ENCODE measurements around the gene C22orf23. TPM values are rescaled to one million over a fixed set of nuclear protein-coding genes. Genes with fewer than 3 reads are reported as not detected.
"Not testable (repeated sequence)": the region's sequence is repeated elsewhere in the genome, so short reads cannot be mapped to it uniquely, and the experiment has no call there.

Gene C22orf23
- total RNA-seq, 4 donors from 2014 or later = 0.85 TPM; not detected in 3

DNA sequence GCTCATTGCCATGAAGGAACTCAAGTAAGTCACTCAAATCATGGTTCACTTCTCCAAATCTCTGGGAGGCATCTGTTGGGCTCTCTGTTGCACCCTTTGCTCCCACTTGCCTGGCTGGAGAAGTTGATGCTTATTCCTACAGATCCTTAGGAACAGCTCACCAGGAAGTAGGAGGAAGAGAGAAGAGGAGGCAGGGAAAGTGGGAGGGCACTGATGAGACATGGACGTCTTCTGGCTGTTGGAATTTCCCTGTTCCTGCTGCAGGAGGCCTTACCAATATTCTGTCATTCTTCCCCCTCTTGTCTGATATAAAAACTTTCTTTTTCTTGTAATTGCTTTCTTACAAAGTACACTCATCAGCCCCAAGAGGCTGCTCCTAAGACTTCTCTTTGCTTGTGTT lies 13.7 kb upstream of the C22orf23 start:
- DNase-seq = no peak
- no peaks in the 10 kb centered on the region for H3K9me3 ChIP-seq
- no peak overlapping the region for H3K4me3 ChIP-seq
- H3K36me3 ChIP-seq = peaks cover 0 to 46% (median 0%) of the 10 kb centered on the region in 3 donors
- TF ChIP-seq POLR2A (IDR thresholded peaks at IDR 0.05) = no peak
- TF ChIP-seq, protein P1, sequence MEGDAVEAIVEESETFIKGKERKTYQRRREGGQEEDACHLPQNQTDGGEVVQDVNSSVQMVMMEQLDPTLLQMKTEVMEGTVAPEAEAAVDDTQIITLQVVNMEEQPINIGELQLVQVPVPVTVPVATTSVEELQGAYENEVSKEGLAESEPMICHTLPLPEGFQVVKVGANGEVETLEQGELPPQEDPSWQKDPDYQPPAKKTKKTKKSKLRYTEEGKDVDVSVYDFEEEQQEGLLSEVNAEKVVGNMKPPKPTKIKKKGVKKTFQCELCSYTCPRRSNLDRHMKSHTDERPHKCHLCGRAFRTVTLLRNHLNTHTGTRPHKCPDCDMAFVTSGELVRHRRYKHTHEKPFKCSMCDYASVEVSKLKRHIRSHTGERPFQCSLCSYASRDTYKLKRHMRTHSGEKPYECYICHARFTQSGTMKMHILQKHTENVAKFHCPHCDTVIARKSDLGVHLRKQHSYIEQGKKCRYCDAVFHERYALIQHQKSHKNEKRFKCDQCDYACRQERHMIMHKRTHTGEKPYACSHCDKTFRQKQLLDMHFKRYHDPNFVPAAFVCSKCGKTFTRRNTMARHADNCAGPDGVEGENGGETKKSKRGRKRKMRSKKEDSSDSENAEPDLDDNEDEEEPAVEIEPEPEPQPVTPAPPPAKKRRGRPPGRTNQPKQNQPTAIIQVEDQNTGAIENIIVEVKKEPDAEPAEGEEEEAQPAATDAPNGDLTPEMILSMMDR (IDR thresholded peaks at IDR 0.05) = no peak
- H3K27me3 ChIP-seq = no peaks in the 10 kb centered on the region
- no peaks in the 10 kb centered on the region for H3K4me1 ChIP-seq
- H3K27ac ChIP-seq = no peak overlapping the region

DNA sequence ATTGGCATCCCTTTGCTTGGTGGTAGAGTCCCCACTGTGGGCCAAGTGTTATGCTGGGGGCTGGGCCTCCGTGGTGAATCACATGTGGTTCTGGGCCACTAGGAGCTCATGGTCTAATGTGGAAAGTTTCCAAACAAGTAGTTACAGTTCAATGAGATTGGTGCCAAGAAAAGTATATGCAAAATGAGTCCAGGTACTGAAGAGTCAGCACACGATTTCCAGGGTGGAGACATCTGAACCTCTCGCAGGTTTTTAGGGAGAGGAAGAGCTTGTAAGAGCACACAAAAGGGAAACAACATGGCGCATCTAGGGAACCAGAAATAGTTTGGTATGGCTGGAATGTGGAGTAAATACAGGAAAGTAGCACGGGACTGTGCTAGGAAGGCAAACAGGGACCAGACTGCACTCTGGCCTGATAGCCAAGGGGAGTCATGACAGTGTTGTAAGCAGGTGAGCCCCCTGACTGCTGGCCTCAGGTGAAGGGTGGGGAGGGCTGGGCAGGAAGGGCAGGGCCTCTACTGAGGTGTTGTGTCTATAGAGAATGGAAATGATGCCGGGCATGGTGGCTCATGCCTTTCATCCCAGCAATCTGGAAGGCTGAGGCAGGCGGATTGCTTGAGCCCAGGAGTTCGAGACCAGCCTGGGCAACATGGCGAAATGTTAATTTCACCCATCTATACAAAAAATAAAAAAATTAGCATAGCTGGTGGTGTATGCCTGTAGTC lies 12.7 kb upstream of the C22orf23 start:
- TF ChIP-seq, protein P1 (IDR thresholded peaks at IDR 0.05) = no peak
- TF ChIP-seq POLR2A (IDR thresholded peaks at IDR 0.05) = no peak
- H3K4me3 ChIP-seq = no peak overlapping the region
- H3K4me1 ChIP-seq = no peaks in the 10 kb centered on the region
- H3K27me3 ChIP-seq = no peaks in the 10 kb centered on the region
- H3K36me3 ChIP-seq = peaks cover 0 to 56% (median 0%) of the 10 kb centered on the region in 3 donors
- no peaks in the 10 kb centered on the region for H3K9me3 ChIP-seq
- no peak overlapping the region for H3K27ac ChIP-seq
- DNase-seq = no peak

DNA sequence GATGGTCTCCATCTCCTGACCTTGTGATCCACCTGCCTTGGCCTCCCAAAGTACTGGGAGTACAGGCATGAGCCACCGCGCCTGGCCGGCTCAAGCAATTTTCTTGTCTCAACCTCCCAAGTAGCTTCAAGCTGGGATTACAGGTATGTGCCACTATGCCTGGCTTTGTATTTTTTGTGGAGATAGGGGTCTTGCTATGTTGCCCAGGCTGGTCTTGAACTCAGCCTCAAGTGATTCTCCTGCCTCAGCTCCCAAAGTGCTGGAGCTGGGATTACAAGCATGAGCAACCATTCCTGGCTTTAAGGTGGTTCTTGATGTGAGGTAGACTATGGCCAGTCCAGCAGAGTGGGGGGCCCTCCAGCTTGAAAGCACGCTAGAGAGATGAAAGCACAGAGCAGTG lies 7.7 kb upstream of the C22orf23 start:
- Histone ChIP-seq H3K27ac (no peak overlapping the region), H3K4me3 (no peak overlapping the region), H3K4me1 (no peaks in the 10 kb centered on the region), H3K9me3 (no peaks in the 10 kb centered on the region), H3K36me3 (peaks cover 0 to 71% (median 0%) of the 10 kb centered on the region in 3 donors), H3K27me3 (no peaks in the 10 kb centered on the region)
- no peak for TF ChIP-seq POLR2A (IDR thresholded peaks at IDR 0.05)
- TF ChIP-seq, protein P1 (IDR thresholded peaks at IDR 0.05) = no peak
- DNase-seq = no peak

DNA sequence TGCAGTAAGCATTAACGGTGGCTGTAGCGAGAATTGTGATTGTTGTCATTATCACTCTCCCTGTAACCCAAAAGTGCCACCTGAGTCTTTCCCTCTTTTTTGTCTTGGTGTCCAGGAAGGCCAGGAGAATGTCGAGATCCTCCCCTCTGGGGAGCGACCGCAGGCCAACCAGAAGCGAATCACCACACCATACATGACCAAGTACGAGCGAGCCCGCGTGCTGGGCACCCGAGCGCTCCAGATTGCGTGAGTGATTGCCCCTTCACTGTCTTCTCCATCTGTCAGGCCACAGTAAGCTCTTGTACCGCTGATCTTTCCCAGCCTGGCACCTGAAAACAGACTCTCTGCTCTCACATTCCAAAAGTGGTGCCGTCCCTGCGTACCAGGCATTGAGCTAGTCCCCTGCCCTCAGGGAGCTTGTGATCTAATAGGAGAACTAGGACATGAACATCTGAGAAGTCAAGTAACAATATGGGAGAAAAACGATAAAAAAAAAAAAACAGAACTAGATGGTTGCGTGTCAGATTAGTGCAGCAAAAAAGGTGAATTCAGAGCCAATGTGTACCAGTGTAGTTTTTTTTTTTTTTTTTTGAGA lies 5.9 kb upstream of the C22orf23 start:
- TF ChIP-seq POLR2A (IDR thresholded peaks at IDR 0.05) = no peak
- TF ChIP-seq, protein P1 (IDR thresholded peaks at IDR 0.05) = no peak
- peaks cover 0 to 69% (median 0%) of the 10 kb centered on the region in 3 donors for H3K36me3 ChIP-seq
- no peaks in the 10 kb centered on the region for H3K27me3 ChIP-seq
- H3K9me3 ChIP-seq = no peaks in the 10 kb centered on the region
- DNase-seq = no peak
- H3K4me1 ChIP-seq = peaks cover 0 to 10% (median 4%) of the 10 kb centered on the region in 4 donors
- no peak overlapping the region for H3K4me3 ChIP-seq
- no peak overlapping the region for H3K27ac ChIP-seq

DNA sequence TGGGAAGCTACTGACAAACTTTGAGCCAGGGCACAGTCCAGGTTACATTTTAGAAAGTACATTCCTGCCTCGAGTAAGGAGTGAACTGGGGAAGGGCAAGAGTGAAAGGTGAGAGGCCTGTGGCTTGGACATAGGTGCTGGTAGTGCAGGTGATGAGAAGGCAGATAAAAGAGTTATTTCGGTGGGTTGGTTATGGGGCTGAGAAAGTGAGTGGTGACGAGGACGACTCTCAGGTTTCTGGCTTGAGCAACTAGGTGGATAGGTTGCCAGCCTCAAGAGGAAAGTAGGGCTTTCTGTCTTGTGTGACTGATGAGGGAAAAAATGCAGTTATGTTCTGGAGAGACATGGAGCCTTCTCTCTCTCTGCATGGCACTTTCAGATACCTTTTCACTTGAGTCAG lies 3.8 kb upstream of the C22orf23 start:
- TF ChIP-seq, protein P1 (IDR thresholded peaks at IDR 0.05) = no peak
- TF ChIP-seq POLR2A (IDR thresholded peaks at IDR 0.05) = no peak
- H3K27ac ChIP-seq = no peak overlapping the region

DNA sequence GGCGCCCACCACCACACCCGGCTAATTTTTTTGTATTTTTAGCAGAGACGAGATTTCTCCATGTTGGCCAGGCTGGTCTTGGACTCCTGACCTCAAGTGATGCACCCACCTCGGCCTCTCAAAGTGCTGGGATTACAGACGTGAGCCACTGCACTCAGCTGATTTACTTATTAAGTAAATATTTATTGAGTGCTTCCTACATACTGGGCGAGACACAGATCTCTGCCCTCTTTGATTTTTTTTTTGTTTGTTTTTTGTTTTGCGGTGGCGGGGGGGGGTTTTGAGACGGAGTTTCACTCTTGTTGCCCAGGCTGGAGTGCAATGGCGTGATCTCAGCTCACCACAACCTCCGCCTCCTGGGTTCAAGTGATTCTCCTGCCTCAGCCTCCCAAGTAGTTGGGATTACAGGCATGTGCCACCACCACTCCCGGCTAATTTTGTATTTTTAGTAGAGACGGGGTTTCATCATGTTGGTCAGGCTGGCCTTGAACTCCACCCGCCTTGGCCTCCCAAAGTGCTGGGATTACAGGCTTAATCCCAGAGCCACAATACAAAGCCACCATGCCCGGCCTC lies 2.5 kb upstream of the C22orf23 start:
- H3K4me1 ChIP-seq = peaks cover 0 to 24% (median 11%) of the 10 kb centered on the region in 4 donors
- H3K27me3 ChIP-seq, H3K9me3 ChIP-seq, DNase-seq, H3K27ac ChIP-seq, H3K4me3 ChIP-seq: not testable (repeated sequence)
- H3K36me3 ChIP-seq = peaks cover 0 to 45% (median 0%) of the 10 kb centered on the region in 3 donors

More for the DNA sequence above, 3.8 kb upstream of the C22orf23 start:
- H3K4me1 ChIP-seq = peaks cover 0 to 23% (median 11%) of the 10 kb centered on the region in 4 donors
- no peaks in the 10 kb centered on the region for H3K9me3 ChIP-seq
- H3K36me3 ChIP-seq = peaks cover 0 to 58% (median 0%) of the 10 kb centered on the region in 3 donors
- DNase-seq = no peak
- no peaks in the 10 kb centered on the region for H3K27me3 ChIP-seq
- no peak overlapping the region for H3K4me3 ChIP-seq

All from Peyer's patch (tissue), 4 donors.